T47D (cell line): ENCODE results near the gene MLLT6.
A peak's percentile ranks its signal among the peaks of the same experiment; 100 is the strongest.

Source experiments
- DNase-seq, 2 experiments: peaks; one replicate each; pipeline versions ENCODE4 v3.0.0 to v3.0.0-alpha.2; 2011 to 2012; ENCODE audit warnings: low read depth in 1 of 2, low spot score in 1 of 2
- JUND ChIP-seq: IDR thresholded peaks from 2 replicates; pipeline ENCODE4 v1.6.1; 2012; ENCODE audit warnings: low read depth
- in situ Hi-C: cut with HindIII; loops from 2 replicates; pipeline ENCODE4 v1.10.0; 2016; ENCODE audit warnings: low sequenced_read_pairs, low pct_unique_long_range_greater_than_20kb

Gene MLLT6

DNA sequence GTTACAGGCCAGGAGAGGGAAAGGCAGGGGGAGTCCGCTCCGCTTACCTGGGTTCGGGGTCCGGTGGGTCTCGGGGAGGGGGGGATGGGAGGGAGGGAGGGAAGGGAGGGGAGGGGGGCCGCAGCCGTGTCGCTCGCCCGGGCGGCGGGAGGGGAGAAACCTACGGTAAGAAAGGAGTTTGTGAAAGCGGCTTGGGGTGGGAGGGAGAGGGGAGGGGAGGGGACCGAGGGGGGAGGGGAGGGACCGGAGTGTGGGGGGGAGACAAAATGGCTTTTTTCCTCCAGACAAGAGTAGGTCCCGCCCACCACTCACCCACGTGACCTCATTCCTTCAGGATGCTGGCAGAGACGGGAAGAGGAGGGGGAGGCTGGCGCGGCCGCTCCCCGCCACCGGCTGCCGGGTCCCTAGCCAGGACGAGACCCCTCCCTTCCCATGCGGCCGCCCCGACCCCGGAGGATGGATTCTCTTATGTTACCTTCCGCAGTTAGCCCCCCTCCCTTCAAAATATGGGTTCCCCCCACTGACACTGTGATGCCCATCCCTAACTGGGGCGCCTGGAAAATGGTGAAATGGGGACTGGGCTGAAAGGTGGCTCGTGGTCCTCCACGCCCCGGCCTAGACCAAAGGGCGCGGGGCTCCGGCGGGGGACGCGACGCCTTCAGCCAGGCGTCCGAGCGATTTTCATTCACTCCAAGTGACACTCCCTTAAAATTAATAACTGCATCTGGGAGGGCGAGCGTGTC is 43.2 kb downstream of the MLLT6 start, which contains the start of gene PCGF2:
TSS of gene PCGF2 (minus strand) at position 188 of the 743 bp plus-strand sequence. CDS start 7,934 bp downstream, outside the sequence.
- in situ Hi-C loops = no loop called here
- no peak for TF ChIP-seq JUND
- DNase-seq = peak; percentile 75 to 95

DNA sequence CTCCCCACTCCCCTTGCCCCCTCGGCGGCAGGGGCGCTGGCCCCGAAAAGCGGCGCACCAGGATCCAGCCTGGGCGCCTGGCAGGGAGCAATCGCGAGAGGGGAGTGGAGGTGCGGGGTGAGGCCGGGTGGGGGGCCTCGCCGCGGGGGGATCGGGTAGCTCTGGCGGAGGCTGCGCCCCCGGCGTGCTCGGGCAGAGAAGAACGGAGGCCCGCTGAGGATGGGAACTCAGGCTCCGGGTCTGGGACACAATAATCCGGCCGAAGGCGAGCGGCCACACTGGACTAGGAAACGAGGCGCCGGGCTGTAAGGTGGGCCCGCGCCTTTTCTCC is 43.8 kb downstream of the MLLT6 start:
- TF ChIP-seq JUND = no peak
- in situ Hi-C loops = no loop called here
- DNase-seq = no peak

DNA sequence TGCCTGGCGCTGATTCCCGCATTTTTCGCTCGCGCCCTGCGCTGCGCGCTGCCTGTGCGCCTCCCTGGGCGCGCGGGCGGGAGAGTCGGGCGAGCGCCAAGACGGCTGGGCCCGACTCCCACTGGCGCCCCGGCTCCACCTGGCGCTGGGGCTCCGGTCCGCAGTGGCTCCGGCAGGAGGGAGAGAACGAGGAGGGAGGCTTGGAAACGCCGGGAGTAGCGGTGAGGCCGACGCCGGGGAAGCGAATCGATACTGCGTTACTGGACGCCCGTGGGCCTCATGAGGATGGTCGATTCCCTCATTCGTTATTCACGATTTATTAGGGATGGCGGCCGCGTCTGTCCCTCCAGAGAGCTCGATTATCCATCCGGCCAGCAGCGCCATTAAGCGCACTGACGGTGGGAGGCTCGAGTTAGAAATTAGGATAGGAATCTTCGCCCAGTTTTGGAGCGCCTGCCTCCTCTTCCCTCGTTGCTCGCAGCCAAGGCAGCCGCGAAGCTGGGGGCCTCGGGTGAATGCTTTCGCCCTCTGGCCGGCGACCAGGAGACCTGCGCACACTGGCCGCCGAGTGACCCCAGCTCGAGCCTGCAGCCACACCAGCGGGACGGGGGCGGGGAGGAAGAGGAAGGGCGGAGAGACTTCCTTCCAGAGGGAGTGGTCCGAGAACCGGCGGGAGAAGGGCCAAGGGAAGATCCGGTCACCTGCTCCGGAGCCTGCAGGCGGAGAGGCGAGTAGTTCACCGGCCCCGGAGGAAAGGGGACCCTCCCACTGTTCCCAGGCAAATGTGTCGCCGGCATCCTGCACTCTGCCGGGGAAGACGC is 44.4 kb downstream of the MLLT6 start:
- no peak for TF ChIP-seq JUND
- peak; percentile 67 to 97 for DNase-seq
- in situ Hi-C loops = no loop called here

DNA sequence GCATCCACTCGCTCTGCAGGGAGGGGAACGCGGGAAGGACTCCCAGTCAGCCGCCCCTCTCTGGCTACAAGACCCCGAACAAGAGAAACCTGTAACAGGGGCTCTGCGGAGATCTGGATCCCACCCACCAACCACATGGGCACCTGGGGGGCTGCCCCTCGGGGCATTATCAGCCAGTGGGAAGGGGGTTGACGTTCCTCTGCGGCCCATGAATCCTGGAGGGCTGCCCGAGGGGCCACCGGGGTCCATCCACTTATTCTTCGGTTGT is 44.9 kb downstream of the MLLT6 start:
- DNase-seq = no peak
- no peak for TF ChIP-seq JUND
- in situ Hi-C loops = no loop called here

DNA sequence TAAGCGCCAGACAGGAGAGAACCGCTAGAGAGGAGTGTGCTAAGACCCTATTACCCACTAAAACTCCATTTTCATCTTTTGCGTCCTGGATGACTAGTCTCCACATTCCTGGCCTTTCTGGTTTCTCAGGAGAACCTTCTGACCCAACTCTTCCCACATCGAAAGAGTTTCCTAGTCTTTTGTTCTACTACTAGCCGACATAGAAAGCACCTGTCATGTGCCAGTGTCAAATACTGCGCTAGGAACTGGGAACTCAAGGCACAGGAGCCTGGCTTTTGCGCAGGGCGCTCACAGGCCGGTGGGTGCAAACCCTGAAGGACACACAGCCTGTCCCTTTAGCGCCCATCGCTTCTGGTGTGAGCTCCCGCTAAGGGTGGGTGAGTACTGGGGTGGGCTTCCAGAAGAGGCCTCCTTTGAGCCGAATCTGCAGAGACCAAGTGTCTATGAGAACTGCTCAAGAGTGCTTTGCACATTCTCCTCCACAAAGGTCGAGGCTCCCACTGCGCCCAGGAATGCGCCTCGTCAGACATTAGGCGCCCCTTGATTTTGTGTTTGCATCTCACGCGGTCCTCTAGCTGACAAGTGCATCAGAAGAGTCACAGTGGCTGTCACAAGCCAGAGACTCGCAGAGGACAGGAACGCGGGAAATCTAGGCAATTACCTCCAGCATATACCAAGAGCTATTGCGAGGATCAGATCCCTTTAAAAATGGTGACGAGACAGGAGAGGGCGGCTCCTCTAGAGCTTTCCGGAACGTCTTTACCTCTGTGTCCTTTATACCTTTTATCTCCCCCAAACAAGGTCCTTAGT is 45.4 kb downstream of the MLLT6 start:
- peak in 1 of 2 experiments; percentile 68 for DNase-seq
- no peak for TF ChIP-seq JUND
- in situ Hi-C loops = no loop called here

DNA sequence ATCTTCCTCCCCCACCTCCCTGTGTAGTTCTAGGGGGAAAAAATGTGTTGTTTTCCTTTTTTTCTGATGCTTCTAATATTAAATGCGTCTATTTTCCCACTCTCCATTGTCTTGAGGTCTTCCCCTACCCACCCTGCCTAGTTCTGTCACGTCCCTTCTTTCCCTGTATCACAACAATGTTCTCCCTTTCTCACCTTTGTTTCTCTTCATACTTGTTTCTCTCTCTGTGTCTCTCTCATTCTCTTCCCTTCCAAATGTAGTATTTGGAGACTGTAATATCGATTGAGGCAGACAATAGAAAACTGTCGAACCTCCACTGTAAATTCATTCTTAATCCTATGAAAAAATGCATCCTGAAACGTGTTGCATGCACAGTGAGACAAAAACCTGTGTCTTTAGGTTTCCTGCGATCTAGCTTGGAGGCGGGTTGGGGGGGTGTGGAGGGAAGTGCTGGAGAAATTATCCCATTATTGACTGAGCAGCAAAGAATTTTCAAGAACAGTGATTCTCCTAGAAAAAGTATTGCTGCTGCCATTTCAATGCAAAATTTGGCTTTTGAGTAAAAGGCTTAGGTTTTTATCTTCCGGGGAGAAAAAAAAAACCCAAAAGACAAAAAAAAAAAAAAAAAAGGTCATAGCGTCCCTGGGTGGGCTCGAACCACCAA is 46.2 kb downstream of the MLLT6 start:
- in situ Hi-C loops = no loop called here
- no peak for DNase-seq
- no peak for TF ChIP-seq JUND

DNA sequence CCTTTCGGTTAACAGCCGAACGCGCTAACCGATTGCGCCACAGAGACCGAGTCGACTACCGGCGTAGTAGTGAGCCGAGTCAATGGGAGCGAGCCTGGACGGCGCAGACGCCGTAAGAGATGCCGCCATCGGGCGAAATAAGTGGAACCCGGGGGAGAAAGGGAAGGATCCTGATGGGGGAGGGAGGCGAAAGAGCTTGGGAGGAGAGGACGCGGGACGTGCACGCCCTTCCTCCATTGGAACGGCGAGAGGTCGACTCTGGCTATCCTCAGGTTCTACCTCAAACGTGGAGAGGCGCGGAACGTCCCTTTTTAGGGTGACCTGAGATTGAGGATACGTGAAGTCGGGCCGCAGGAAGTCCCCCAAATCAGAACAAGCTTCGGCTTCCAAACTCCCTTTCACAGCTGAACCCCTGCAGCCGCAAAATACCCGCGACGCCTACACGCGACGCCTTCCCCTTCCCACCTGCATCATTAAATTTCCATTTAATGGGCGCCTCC is 46.8 kb downstream of the MLLT6 start:
- peak in 1 of 2 experiments; percentile 89 for DNase-seq
- in situ Hi-C loops = no loop called here
- TF ChIP-seq JUND = no peak

DNA sequence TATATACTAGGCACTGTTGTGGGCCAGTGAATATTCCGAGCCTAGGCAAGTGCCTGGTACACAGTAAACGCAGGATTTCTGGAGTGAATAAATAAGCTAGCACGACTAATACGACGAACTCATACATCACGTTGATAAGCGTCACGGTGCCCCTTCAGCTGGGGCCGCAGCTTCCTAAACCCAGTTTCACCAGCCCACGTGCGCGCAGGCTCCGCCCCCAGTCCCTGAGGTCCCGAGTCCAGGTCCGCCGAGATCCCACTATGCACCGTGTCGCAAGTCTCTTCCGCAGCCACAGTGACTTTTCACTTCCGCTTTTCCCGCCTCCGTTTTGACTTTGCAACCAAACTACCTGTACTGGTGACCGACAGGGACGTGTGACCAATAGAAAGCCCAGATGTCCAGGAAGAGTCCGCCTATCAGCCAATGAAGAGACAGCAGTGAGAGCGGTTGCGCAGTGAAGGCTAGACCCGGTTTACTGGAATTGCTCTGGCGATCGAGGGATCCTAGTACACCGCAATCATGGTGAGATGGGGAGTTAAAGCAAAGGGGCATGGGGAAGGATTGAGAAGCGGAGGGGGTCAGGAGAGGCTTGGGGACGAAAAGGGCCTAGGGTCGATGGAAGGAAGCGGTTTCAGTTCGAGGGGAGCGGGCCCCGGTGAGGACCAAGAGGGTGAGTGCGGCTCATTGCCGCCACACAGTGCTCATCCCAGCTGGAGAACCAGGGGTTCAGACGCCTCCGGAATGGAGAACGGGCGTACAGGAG is 47.4 kb downstream of the MLLT6 start, which contains the start of gene PSMB3:
TSS of gene PSMB3 (plus strand) at position 434 of the 763 bp plus-strand sequence. CDS start at position 520, 86 bp downstream.
- TF ChIP-seq JUND = no peak
- in situ Hi-C loops = no loop called here
- DNase-seq = peak; percentile 99 to 100

DNA sequence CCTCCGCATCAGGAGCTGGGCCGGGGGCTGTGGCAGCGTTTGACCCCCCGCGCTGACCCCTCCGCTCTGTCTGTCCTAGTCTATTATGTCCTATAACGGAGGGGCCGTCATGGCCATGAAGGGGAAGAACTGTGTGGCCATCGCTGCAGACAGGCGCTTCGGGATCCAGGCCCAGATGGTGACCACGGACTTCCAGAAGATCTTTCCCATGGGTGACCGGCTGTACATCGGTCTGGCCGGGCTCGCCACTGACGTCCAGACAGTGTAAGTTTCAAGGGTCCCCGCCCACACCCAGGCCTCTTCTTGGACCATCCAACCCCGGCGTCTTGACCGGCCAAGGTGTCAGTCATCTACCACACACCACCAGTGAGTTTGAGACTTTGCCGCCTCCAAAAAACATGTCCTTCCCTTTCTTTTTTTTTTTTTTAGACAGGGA is 48.0 kb downstream of the MLLT6 start:
- DNase-seq = no peak
- no peak for TF ChIP-seq JUND
- in situ Hi-C loops = no loop called here

DNA sequence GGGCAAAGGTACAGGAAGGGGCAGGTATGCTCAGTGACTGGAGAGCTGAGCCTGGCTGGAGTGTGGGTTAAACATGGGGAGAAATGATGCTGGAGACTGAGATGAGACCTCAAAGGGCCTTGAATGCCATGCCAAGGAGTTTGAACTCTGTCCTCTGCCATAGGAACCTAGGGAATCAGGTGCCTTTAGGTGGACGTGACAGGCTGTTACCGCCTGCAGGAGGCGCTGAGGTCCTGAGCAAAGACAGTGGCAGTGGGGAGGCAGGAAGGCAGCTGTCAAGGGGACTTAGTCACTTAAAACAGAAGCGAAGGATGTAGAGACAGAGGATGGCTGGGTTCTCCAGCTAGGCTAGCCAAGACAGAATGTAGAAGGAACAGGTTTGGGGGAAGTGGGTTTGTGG is 56.5 kb downstream of the MLLT6 start:
- peak in 1 of 2 experiments; percentile 58 for DNase-seq
- in situ Hi-C loops = no loop called here
- TF ChIP-seq JUND = no peak

DNA sequence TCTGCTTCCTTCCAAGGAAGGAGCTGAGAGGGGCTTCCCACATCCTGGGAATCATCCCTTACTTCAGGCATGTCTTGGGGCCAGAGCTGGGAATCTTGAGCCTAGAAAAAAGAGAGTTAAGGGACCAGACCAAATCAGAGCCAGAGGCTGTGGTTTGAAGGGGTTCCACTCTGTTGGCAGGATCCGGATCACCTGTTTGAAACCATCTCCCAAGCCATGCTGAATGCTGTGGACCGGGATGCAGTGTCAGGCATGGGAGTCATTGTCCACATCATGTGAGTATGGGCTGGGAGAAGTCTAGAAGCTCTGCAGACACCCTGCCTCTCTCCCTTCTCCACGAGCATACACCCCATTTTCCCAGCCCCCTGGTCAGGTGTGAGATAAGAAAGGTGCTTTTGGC is 57.2 kb downstream of the MLLT6 start:
- in situ Hi-C loops = no loop called here
- DNase-seq = no peak
- no peak for TF ChIP-seq JUND
